Glutamatergic neuron (in vitro differentiated cells): ENCODE data around the gene TTN. TPM values are rescaled to one million over a fixed set of nuclear protein-coding genes. Genes with fewer than 3 reads are reported as not detected.

Experiments used
- DNase-seq: peaks from one replicate; pipeline ENCODE4 v3.0.0; 2022
- H3K27ac Mint-ChIP-seq: one replicate; pipeline ENCODE4 v1.8.0; 2020; ENCODE audit warnings: mild to moderate bottlenecking, mixed read lengths, inconsistent platforms; ENCODE audit not compliant: unreplicated experiment
- H3K27me3 Mint-ChIP-seq: one replicate; pipeline ENCODE4 v1.8.0; 2020; ENCODE audit warnings: mild to moderate bottlenecking, moderate library complexity, mixed read lengths, inconsistent platforms; ENCODE audit not compliant: unreplicated experiment
- H3K36me3 Mint-ChIP-seq: one replicate; pipeline ENCODE4 v1.8.0; 2020; ENCODE audit warnings: mild to moderate bottlenecking, mixed read lengths, inconsistent platforms; ENCODE audit not compliant: unreplicated experiment
- H3K4me1 Mint-ChIP-seq: one replicate; pipeline ENCODE4 v1.8.0; 2020; ENCODE audit warnings: mild to moderate bottlenecking, low read depth, mixed read lengths, inconsistent platforms; ENCODE audit not compliant: unreplicated experiment
- H3K4me3 Mint-ChIP-seq: one replicate; pipeline ENCODE4 v1.8.0; 2020; ENCODE audit warnings: mild to moderate bottlenecking, mixed read lengths, inconsistent platforms; ENCODE audit not compliant: unreplicated experiment
- H3K9me3 Mint-ChIP-seq: one replicate; pipeline ENCODE4 v1.8.0; 2020; ENCODE audit warnings: mild to moderate bottlenecking, moderate library complexity, mixed read lengths, inconsistent platforms; ENCODE audit not compliant: unreplicated experiment
- CTCF ChIP-seq: fragments of 200-600 bp; sonication (generic); IDR thresholded peaks from one replicate; pipeline ENCODE4 v1.5.0; 2021; ENCODE audit not compliant: partially characterized antibody, unreplicated experiment
- total RNA-seq: library from RNA; stranded (reverse); fragmentation: NEBNext Ultra II Directional; extraction: Animal tissue kit (Norgen Biotek cat#: 25700); gene quantifications from one replicate; pipeline ENCODE4 v1.2.1, GENCODE V29; 2021; ENCODE audit not compliant: unreplicated experiment

TTN gene
- total RNA-seq, 1 donor from 2014 or later = 0.34 TPM

GRCh38 chr2:178700136-178700535 lies 107.1 kb downstream of the TTN start:
- Mint-ChIP-seq H3K27me3 (no peaks in the 10 kb centered on the region), H3K4me1 (no peaks in the 10 kb centered on the region), H3K36me3 (no peaks in the 10 kb centered on the region), H3K9me3 (no peaks in the 10 kb centered on the region), H3K4me3 (no peak overlapping the region), H3K27ac (no peak overlapping the region)
- no peak for TF ChIP-seq CTCF
- no peak for DNase-seq

GRCh38 chr2:178692845-178693244 lies 114.4 kb downstream of the TTN start:
- Mint-ChIP-seq H3K4me3 (no peak overlapping the region), H3K9me3 (no peaks in the 10 kb centered on the region), H3K4me1 (no peaks in the 10 kb centered on the region), H3K27ac (no peak overlapping the region), H3K27me3 (no peaks in the 10 kb centered on the region), H3K36me3 (no peaks in the 10 kb centered on the region)
- TF ChIP-seq CTCF = no peak
- no peak for DNase-seq

GRCh38 chr2:178689808-178690207 lies 117.4 kb downstream of the TTN start:
- Mint-ChIP-seq H3K36me3 (no peaks in the 10 kb centered on the region), H3K27me3 (no peaks in the 10 kb centered on the region), H3K27ac (no peak overlapping the region), H3K9me3 (no peaks in the 10 kb centered on the region), H3K4me1 (no peaks in the 10 kb centered on the region), H3K4me3 (no peak overlapping the region)
- DNase-seq = no peak
- TF ChIP-seq CTCF = no peak

GRCh38 chr2:178683877-178684276 lies 123.3 kb downstream of the TTN start:
- H3K27ac Mint-ChIP-seq = no peak overlapping the region

GRCh38 chr2:178681081-178681480 lies 126.1 kb downstream of the TTN start:
- Mint-ChIP-seq H3K9me3 (no peaks in the 10 kb centered on the region), H3K4me3 (no peak overlapping the region), H3K4me1 (no peaks in the 10 kb centered on the region), H3K27ac (no peak overlapping the region), H3K27me3 (no peaks in the 10 kb centered on the region), H3K36me3 (no peaks in the 10 kb centered on the region)
- DNase-seq = no peak
- no peak for TF ChIP-seq CTCF

More at GRCh38 chr2:178683877-178684276, 123.3 kb downstream of the TTN start:
- Mint-ChIP-seq H3K36me3 (no peaks in the 10 kb centered on the region), H3K27me3 (no peaks in the 10 kb centered on the region), H3K4me1 (no peaks in the 10 kb centered on the region), H3K9me3 (no peaks in the 10 kb centered on the region), H3K4me3 (no peak overlapping the region)
- TF ChIP-seq CTCF = no peak
- DNase-seq = no peak
